H1 (cell line): ENCODE results near the gene C19orf47. TPM values are rescaled to one million over a fixed set of nuclear protein-coding genes. Genes with fewer than 3 reads are reported as not detected.

Source experiments
- CTCF ChIA-PET: fragments of 300-600 bp; sonication (Branson Sonifier 250); formaldehyde crosslinking; loops from one replicate; lab custom pipeline; 2021; ENCODE audit not compliant: partially characterized antibody; lab: Charles Lee
- POLR2A ChIA-PET: fragments of 300-600 bp; sonication (Branson Sonifier 250); formaldehyde crosslinking; loops from one replicate; lab custom pipeline; 2021; ENCODE audit warnings: inconsistent platforms; ENCODE audit not compliant: partially characterized antibody; lab: Charles Lee
- DNase-seq, 2 experiments: peaks; one replicate each; pipeline versions ENCODE4 v3.0.0 to v3.0.0-alpha.2; 2010 to 2022; ENCODE audit warnings: low spot score in 2 of 2, low read depth in 1 of 2, mixed read lengths in 1 of 2
- FAIRE-seq: peaks from 2 replicates; lab custom pipeline; 2011; peaks lifted over from hg19 to GRCh38; lab: Jason Lieb, UNC
- H2AFZ ChIP-seq: 2 replicates; pipeline ENCODE4 v1.8.1; 2012; ENCODE audit warnings: low read length, inconsistent platforms
- H2AK5ac ChIP-seq: 2 replicates; pipeline ENCODE4 v1.6.1; 2013; ENCODE audit warnings: low read depth, low read length
- H2BK120ac ChIP-seq: replicated peaks from 2 replicates; pipeline ENCODE3; 2013; ENCODE audit warnings: low read depth, low read length, inconsistent platforms
- H2BK12ac ChIP-seq: 2 replicates; pipeline ENCODE4 v1.6.1; 2013; ENCODE audit warnings: low read depth, low read length
- H2BK15ac ChIP-seq: 2 replicates; pipeline ENCODE4 v1.6.1; 2013; ENCODE audit warnings: low read length
- H2BK20ac ChIP-seq: 2 replicates; pipeline ENCODE4 v1.6.1; 2013; ENCODE audit warnings: low read length
- H2BK5ac ChIP-seq: 2 replicates; pipeline ENCODE4 v1.6.1; 2013; ENCODE audit warnings: low read depth, low read length
- H3K14ac ChIP-seq: 2 replicates; pipeline ENCODE4 v1.6.1; 2013; ENCODE audit warnings: inconsistent platforms; ENCODE audit not compliant: insufficient read length
- H3K18ac ChIP-seq: 2 replicates; pipeline ENCODE4 v1.6.1; 2013; ENCODE audit warnings: low read length; ENCODE audit errors: extremely low read depth
- H3K23ac ChIP-seq: 2 replicates; pipeline ENCODE4 v1.6.1; 2013; ENCODE audit warnings: inconsistent platforms; ENCODE audit not compliant: insufficient read length
- H3K23me2 ChIP-seq: 2 replicates; pipeline ENCODE4 v1.6.1; 2013; ENCODE audit warnings: low read depth, low read length
- H3K27ac ChIP-seq: 2 replicates; pipeline ENCODE4 v1.6.1; 2011; ENCODE audit warnings: low read depth, low read length, inconsistent platforms
- H3K27me3 ChIP-seq, 4 experiments: replicated peaks in 1 of 4; 1 replicate in 1 of 4; 2 replicates in 3 of 4; pipeline versions ENCODE4 v1.6.1 to v1.8.1; 2011 to 2013; ENCODE audit warnings: low read length in 3 of 4, mild to moderate bottlenecking in 3 of 4, inconsistent platforms in 2 of 4, mixed read lengths in 2 of 4, moderate library complexity in 1 of 4; ENCODE audit not compliant: control insufficient read depth in 3 of 4, insufficient read depth in 3 of 4; ENCODE audit errors: extremely low read depth in 1 of 4
- H3K36me3 ChIP-seq, 4 experiments: 2 replicates each; pipeline versions ENCODE4 v1.6.1 to v1.8.1; 2011 to 2013; ENCODE audit warnings: mild to moderate bottlenecking in 4 of 4, low read length in 3 of 4, moderate library complexity in 2 of 4, control low read depth in 1 of 4, inconsistent platforms in 1 of 4; ENCODE audit not compliant: insufficient read depth in 4 of 4, control insufficient read depth in 2 of 4
- H3K4ac ChIP-seq: replicated peaks from 2 replicates; pipeline ENCODE3; 2013; ENCODE audit warnings: low read length, low read depth, mixed read lengths, inconsistent platforms; ENCODE audit not compliant: insufficient read length
- H3K4me1 ChIP-seq, 4 experiments: replicated peaks in 1 of 4; 1 replicate in 1 of 4; 2 replicates in 3 of 4; pipeline versions ENCODE4 v1.6.1 to v1.8.1; 2011 to 2013; ENCODE audit warnings: low read length in 3 of 4, inconsistent platforms in 2 of 4, mixed read lengths in 1 of 4; ENCODE audit not compliant: insufficient read depth in 4 of 4, control insufficient read depth in 3 of 4
- H3K4me2 ChIP-seq, 2 experiments: 2 replicates each; pipeline versions ENCODE4 v1.6.1 to v1.8.1; 2011 to 2013; ENCODE audit warnings: low read depth in 2 of 2, low read length in 2 of 2, control low read depth in 1 of 2, inconsistent platforms in 1 of 2, mild to moderate bottlenecking in 1 of 2; ENCODE audit not compliant: insufficient read depth in 1 of 2
- H3K4me3 ChIP-seq, 4 experiments: fragments of 200-600, 300-600 bp in 1 of 4; sonication (generic), shearing (Covaris generic), sonication (Bioruptor Twin) in 1 of 4; 2 replicates each; pipeline versions ENCODE4 v1.5.1 to v1.8.1; 2011 to 2016; ENCODE audit warnings: low read length in 4 of 4, low read depth in 3 of 4, control low read depth in 2 of 4, inconsistent platforms in 2 of 4, mild to moderate bottlenecking in 2 of 4, mixed read lengths in 1 of 4, moderate library complexity in 1 of 4; ENCODE audit not compliant: insufficient read depth in 2 of 4; ENCODE audit errors: extremely low read depth in 1 of 4
- H3K56ac ChIP-seq: replicated peaks from 2 replicates; pipeline ENCODE3; 2013; ENCODE audit warnings: low read depth, mild to moderate bottlenecking, mixed read lengths, low read length, inconsistent platforms; ENCODE audit not compliant: insufficient read length
- H3K79me1 ChIP-seq: 2 replicates; pipeline ENCODE4 v1.6.1; 2013; ENCODE audit warnings: low read depth, low read length, control low read depth
- H3K79me2 ChIP-seq, 2 experiments: 2 replicates each; pipeline versions ENCODE4 v1.6.1 to v1.8.1; 2012 to 2013; ENCODE audit warnings: low read length in 2 of 2, mild to moderate bottlenecking in 2 of 2, inconsistent platforms in 1 of 2; ENCODE audit not compliant: insufficient read depth in 2 of 2, control insufficient read depth in 1 of 2
- H3K9ac ChIP-seq, 4 experiments: replicated peaks in 1 of 4; 1 replicate in 1 of 4; 2 replicates in 3 of 4; pipeline versions ENCODE4 v1.6.1 to v1.8.1; 2011 to 2013; ENCODE audit warnings: low read depth in 3 of 4, low read length in 3 of 4, control low read depth in 2 of 4, mild to moderate bottlenecking in 2 of 4, moderate library complexity in 2 of 4, inconsistent platforms in 1 of 4; ENCODE audit errors: extremely low read depth in 1 of 4
- H3K9me3 ChIP-seq, 2 experiments: 2 replicates each; pipeline versions ENCODE4 v1.6.1 to v1.8.1; 2012 to 2013; ENCODE audit warnings: mild to moderate bottlenecking in 2 of 2, moderate library complexity in 2 of 2, control low read depth in 1 of 2, inconsistent platforms in 1 of 2, low read depth in 1 of 2, low read length in 1 of 2, mixed read lengths in 1 of 2; ENCODE audit not compliant: insufficient read depth in 2 of 2
- H4K20me1 ChIP-seq, 2 experiments: replicated peaks in 1 of 2; 2 replicates each; pipeline versions ENCODE3 to v1.8.1; 2011 to 2013; ENCODE audit warnings: inconsistent platforms in 2 of 2, low read length in 2 of 2, mild to moderate bottlenecking in 1 of 2; ENCODE audit not compliant: insufficient read depth in 2 of 2, control insufficient read depth in 1 of 2
- H4K5ac ChIP-seq: 2 replicates; pipeline ENCODE4 v1.6.1; 2013; ENCODE audit warnings: low read length, low read depth, mixed read lengths, inconsistent platforms; ENCODE audit not compliant: insufficient read length
- H4K8ac ChIP-seq: 2 replicates; pipeline ENCODE4 v1.8.0; 2013; ENCODE audit warnings: mild to moderate bottlenecking, moderate library complexity, low read length, inconsistent platforms; ENCODE audit not compliant: insufficient read depth; ENCODE audit errors: extremely low read depth
- H4K91ac ChIP-seq: replicated peaks from 2 replicates; pipeline ENCODE3; 2013; ENCODE audit warnings: low read length, mixed read lengths, inconsistent platforms; ENCODE audit not compliant: insufficient read length
- FOSL1 ChIP-seq: IDR thresholded peaks from 2 replicates; pipeline ENCODE4 v1.6.1; 2011; ENCODE audit warnings: mild to moderate bottlenecking, low read depth, low read length, moderate library complexity; ENCODE audit not compliant: insufficient read depth
- PHF8 ChIP-seq: fragments of 200-600 bp; sonication (generic); conservative IDR thresholded peaks from 2 replicates; pipeline ENCODE4 v1.7.1; 2012; ENCODE audit warnings: low read depth, mild to moderate bottlenecking, inconsistent platforms, low read length, moderate library complexity
- SUZ12 ChIP-seq: fragments of 200-600 bp; sonication (generic); IDR thresholded peaks from 2 replicates; pipeline ENCODE4 v1.6.1; 2012; ENCODE audit warnings: mild to moderate bottlenecking, inconsistent platforms, low read length, moderate library complexity, mixed read lengths
- WGBS, 2 experiments: shearing (Covaris generic) in 1 of 2; methylation state at CpG; one replicate each; pipeline versions ENCODE4 v1.1.6 to v1.1.7; 2013 to 2015; ENCODE audit warnings: low lambda C conversion rate in 2 of 2, mixed read lengths in 2 of 2, inconsistent platforms in 1 of 2, low coverage in 1 of 2, missing lambda C conversion rate in 1 of 2; ENCODE audit not compliant: insufficient replicate concordance in 2 of 2, insufficient coverage in 1 of 2, insufficient read length in 1 of 2; ENCODE audit errors: extremely low coverage in 1 of 2, missing lambda C conversion rate in 1 of 2; 5-methylcytosine and 5-hydroxymethylcytosine counted together
- polyA plus RNA-seq, 7 experiments: library from polyadenylated mRNA; depleted of rRNA in 3 of 7; stranded (reverse) in 5 of 7; unstranded in 2 of 7; fragments of >200 nt in 5 of 7; fragments of 200-250 nt in 2 of 7; gene quantifications; 1 replicate in 5 of 7; 2 replicates in 1 of 7; 4 replicates in 1 of 7; pipeline versions ENCODE4 v1.2.1 to v1.2.3, GENCODE V29; 2011 to 2013; ENCODE audit warnings: missing spikeins in 2 of 7, mixed read lengths in 2 of 7
- total RNA-seq: library from RNA; stranded (reverse); fragmentation: NEBNext Ultra II Directional; extraction: Animal tissue kit (Norgen Biotek cat#: 25700); gene quantifications from 2 replicates; pipeline ENCODE4 v1.2.1, GENCODE V29; 2021

Gene C19orf47
- total and polyA plus RNA-seq, 2 of the 8 experiments (the other 6 are each of a cell fraction or from before 2014, with no cell fraction given) = 17.8 to 27.3 TPM

DNA sequence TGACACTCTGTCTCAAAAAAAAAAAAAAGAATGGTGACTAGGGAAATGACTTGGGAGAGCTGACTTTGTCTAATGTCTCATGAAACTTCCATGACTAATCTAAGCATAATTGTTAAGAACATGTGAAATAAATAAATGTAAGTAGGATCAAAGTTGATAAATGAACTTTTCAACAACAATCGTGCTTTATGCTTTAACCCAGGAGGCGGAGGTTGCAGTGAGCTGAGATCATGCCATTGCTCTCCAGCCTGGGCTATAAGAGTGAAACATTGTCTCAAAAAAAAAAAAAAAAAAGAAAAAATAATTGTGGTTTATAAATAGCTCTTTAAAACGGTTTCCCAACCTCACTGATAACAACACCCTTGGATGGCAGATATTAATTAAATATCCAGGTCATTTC is 50.2 kb downstream of the C19orf47 start:
- H3K4me2 ChIP-seq = no peak overlapping the region
- no peaks in the 10 kb centered on the region for H3K23me2 ChIP-seq
- H3K79me1 ChIP-seq = no peaks in the 10 kb centered on the region
- H4K20me1 ChIP-seq = no peaks in the 10 kb centered on the region
- DNase-seq = no peak
- no peaks in the 10 kb centered on the region for H3K36me3 ChIP-seq
- no peak overlapping the region for H2AK5ac ChIP-seq
- H3K56ac ChIP-seq = no peak overlapping the region
- TF ChIP-seq FOSL1 (no peak), SUZ12 (no peak), PHF8 (no peak)
- H3K4me3 ChIP-seq = no peak overlapping the region
- H2BK120ac ChIP-seq = no peak overlapping the region
- H3K27ac ChIP-seq = no peak overlapping the region
- ChIA-PET CTCF (interaction anchor here (1.1 to 1.5 kb wide), 2 partner anchors 9 to 123 kb away, joined by 3 to 7 read pairs; no protein-coding TSS in a partner anchor), POLR2A (no interaction called here)
- H2BK12ac ChIP-seq = no peak overlapping the region
- no peak overlapping the region for H2AFZ ChIP-seq
- H2BK5ac ChIP-seq = no peak overlapping the region
- H4K91ac ChIP-seq = no peak overlapping the region
- no peak overlapping the region for H4K8ac ChIP-seq
- WGBS, 2 experiments = 66% methylated on average over 3 of the region's 3 CpGs; no CpG with 5 or more reads in 1 of the 2 experiments
- no peaks in the 10 kb centered on the region for H3K27me3 ChIP-seq
- no peak overlapping the region for H3K18ac ChIP-seq
- no peak for FAIRE-seq
- no peak overlapping the region for H3K14ac ChIP-seq
- H3K4ac ChIP-seq = no peak overlapping the region
- H3K4me1 ChIP-seq = no peaks in the 10 kb centered on the region
- H3K79me2 ChIP-seq = no peaks in the 10 kb centered on the region
- H2BK15ac ChIP-seq = no peak overlapping the region
- no peak overlapping the region for H3K23ac ChIP-seq
- H3K9me3 ChIP-seq = no peaks in the 10 kb centered on the region
- no peak overlapping the region for H4K5ac ChIP-seq
- no peak overlapping the region for H2BK20ac ChIP-seq
- H3K9ac ChIP-seq = no peak overlapping the region
